Daoy (cell line): ENCODE data around the gene KCNH3. TPM values are rescaled to one million over a fixed set of nuclear protein-coding genes. Genes with fewer than 3 reads are reported as not detected.

Experiments used
- DNase-seq: peaks from one replicate; pipeline ENCODE4 v3.0.0-alpha.2; 2015; ENCODE audit warnings: low read depth
- total RNA-seq: library from RNA; depleted of rRNA; stranded (reverse); fragments of >200 nt; shearing (Covaris generic); gene quantifications from 2 replicates; pipeline ENCODE4 v1.2.3, GENCODE V29; 2014

The KCNH3 gene
- total RNA-seq, 1 experiment from 2014 or later: 0.40 TPM

DNA sequence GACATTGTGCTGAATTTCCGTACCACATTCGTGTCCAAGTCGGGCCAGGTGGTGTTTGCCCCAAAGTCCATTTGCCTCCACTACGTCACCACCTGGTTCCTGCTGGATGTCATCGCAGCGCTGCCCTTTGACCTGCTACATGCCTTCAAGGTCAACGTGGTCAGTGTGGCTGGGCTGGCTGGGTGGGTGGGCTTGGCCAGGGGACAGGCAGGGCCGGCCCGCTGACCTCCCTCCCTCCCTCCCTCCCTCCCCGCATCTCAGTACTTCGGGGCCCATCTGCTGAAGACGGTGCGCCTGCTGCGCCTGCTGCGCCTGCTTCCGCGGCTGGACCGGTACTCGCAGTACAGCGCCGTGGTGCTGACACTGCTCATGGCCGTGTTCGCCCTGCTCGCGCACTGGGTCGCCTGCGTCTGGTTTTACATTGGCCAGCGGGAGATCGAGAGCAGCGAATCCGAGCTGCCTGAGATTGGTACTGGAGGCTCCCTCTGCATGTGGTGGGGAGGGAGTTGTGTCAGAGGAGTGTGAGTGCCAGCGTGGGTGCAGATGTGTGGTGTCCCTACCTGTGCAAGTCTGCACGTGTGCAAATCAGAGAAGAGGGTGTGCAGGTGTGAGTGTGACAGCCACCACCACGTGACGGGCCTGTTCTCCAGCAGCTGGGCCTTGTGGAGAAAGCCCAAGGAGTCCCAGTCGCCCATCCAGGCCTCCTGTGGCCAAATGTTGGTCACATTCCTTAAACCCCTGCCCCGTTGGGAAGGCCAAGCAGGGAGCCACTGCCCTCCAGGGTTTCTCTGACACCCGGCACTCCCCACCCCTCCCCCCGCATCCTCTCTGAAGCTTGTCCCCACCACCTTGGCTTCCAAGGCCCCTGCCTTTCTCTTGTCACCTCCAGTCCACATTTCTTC is 5.3 kb downstream of the KCNH3 start:
- no peak for DNase-seq

DNA sequence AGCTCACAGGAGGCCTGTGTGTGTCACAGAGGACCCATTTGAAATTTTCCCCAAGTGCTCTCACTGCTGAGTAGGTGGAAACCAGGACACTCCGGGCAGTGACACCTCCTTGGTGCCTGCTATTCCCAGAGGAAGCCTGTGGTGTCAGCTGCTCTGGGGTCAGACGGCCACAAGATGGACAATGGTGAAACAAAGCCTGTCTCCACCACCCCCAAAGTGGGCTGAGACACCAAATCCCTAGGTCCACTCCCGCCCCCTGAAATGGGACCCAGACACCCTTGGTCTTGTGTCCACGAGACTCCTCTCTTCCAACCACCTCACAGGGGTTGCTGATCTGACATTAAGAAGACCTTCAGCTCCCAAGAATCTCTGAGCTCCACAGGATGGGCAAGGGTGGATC is 7.0 kb downstream of the KCNH3 start:
- no peak for DNase-seq

DNA sequence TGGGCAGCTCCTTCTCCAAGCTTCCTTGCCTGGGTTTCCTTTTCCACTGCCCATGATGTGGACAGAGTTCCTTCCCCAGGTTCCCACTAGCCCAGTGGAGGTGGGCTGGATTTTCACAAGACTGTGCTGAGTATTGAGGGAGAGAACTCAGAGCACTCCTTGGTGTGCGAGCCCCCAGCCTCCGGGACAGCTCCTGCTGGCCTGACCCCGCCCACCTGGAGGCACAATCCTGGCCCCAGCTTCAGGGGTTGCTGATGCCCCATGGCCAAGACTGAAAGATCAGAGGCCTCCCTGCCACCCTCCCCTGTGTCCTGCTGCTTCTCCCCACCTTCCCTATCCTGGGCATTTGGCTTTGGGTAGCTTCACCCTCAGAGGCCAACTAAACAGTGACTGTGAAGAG is 7.7 kb downstream of the KCNH3 start:
- no peak for DNase-seq

DNA sequence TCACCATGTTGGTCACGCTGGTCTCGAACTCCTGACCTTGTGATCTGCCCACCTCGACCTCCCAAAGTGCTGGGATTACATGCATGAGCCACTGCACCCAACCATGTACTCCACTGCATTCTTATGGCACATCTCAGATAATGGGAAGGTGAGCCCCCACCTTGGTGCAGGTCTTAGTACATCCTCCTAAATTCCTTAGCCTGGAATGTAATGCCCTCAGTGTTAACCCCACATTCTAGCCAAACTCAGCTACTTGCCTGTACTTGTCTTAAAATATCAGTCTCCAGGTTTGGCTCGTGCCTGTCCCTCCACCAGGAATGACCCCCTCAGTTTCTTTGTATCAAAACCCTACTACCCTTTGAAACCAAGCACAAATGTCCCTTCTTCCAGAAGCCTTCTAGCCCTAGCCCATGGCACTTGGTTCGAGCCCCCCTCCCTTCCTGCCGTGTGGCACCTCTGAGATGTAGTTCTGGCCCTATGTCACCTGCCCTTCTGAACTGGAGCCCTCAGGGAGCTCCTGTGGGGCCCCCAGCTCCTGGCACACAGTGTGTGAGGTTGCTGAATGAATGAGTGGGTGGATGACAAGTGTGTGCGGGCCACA is 8.4 kb downstream of the KCNH3 start:
- no peak for DNase-seq

DNA sequence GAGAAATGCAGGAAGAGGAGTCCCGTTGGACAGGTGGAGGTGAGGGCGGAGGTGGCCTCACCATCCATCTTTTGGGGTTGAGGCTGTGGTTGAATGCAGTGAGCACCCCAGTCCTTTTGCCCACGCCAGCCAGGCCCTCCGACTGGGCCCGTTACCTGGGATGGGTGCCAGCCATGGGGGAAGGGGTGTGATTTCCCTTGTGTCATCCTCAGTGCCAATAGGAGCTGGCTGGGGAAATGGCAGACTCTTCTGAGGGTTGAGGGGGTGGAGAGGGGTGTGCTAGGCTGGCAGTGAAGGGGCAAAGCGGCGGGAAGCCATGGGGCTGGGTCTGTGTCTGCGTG is 9.6 kb downstream of the KCNH3 start:
- no peak for DNase-seq

DNA sequence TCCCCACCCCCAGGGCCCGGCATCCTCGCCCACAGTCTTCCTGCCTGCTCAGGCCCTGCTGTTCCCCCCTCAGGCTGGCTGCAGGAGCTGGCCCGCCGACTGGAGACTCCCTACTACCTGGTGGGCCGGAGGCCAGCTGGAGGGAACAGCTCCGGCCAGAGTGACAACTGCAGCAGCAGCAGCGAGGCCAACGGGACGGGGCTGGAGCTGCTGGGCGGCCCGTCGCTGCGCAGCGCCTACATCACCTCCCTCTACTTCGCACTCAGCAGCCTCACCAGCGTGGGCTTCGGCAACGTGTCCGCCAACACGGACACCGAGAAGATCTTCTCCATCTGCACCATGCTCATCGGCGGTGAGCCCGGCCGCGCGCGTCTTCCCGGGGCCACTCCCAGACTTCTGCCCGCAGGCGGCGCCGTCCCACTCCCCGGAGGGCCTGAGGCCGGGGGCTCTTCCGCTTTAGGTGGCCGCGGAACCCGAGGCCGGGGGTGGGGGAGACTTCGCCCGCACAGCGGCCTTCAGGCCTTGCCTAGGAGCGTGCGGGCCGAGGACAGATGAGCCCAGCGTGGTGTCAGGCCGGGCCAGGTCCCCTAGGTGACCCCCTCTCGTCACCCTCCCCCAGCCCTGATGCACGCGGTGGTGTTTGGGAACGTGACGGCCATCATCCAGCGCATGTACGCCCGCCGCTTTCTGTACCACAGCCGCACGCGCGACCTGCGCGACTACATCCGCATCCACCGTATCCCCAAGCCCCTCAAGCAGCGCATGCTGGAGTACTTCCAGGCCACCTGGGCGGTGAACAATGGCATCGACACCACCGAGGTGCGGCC is 10.2 kb downstream of the KCNH3 start:
- no peak for DNase-seq

DNA sequence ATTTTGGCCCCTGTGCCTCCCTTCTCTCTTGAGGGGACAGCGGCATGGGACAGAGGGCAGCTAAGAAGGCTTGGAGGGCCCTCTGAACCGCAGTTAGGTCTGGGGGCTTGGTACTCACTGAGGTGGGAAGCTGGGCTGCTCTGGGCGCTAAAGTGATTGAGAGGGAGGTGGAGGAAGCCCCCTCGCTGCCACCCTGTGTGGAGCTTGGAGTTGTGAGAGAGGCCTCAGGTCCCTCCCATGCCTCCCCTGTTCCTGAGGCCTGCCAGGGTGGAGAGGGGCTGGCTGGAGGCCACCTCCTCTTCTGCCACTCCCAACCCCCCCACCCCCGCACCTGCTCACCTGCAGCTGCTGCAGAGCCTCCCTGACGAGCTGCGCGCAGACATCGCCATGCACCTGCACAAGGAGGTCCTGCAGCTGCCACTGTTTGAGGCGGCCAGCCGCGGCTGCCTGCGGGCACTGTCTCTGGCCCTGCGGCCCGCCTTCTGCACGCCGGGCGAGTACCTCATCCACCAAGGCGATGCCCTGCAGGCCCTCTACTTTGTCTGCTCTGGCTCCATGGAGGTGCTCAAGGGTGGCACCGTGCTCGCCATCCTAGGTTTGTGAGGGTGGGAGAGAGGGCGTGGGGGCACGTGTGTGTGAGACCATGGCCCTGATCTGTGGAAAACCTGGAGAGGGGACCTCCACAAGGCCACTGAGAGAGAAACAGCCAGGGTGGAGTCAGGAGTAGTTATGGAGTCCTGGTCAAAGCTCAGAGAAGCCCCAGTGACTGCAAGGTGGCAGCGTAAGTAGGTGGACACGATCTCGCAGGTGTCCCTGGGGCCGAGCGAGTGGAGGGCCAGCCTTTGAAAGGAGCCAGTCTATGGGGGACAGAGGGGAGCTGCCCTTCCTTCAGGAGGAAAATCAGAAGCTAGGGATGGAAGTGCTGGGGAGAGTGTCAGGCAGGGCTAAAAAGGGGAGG is 11.2 kb downstream of the KCNH3 start:
- no peak for DNase-seq

DNA sequence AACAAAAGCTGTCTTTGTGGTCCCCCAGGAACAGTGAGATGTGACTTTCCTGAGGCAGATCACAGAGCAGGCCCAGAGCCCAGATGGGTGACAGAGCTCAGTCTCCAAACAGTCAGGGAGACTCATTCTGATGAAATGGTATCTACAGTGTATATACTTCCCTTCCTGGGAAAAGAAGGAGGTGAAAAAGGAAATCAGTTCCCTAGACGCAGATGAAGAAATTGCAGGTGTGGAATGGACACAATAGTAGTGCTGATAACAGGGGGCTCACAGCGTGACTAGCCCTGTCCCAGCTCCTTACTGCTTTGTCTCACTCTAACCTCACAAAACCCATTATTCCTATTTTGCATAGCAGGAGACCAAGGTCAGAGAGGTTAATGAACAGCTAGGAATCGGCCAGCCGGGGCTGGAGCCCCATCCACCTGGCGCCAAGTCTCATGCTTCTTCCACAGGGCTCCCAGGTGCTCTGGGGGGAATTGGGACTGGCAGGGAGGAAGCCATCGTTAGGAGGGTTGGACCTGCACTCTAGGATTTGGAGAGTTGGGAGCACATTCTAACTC is 11.9 kb downstream of the KCNH3 start:
- DNase-seq: no peak

DNA sequence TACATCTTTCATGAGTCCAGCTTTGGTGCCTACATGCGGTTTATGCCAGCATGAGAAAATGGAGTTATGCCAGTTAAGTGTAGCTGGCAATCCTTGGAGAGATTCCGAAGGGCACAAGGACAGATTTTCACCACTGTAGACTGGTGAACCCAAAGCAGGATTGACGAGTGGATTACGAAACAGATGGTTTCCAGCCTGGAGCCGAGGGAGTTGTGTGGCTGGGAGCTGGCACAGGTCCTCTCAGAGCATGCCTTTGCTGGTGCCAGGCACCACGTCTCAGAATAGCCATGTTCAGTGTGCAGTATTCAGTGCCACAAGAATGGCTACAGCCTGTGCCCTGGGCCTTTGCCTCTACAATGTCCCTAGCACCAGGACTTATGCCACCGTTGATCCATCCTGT is 13.2 kb downstream of the KCNH3 start:
- no peak for DNase-seq

DNA sequence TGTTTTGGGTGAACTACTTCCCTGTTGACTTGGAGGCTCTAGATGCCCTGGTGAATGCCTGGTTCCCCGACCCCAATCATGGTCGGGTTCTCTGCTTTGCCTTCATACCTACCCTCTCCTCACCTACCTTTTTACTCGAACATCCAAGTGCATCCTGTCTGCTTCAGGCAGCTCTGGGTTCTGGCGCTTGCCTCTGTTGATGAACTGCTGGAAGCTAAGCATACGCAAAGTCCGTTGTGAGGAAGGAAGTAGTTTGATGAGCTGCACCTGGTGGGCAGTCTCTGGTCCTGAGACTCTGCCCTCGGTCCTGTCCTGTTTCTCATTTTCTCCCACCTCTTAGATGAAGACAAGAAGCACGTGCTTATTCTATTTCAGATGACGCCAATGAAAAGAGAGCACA is 13.6 kb downstream of the KCNH3 start:
- no peak for DNase-seq

DNA sequence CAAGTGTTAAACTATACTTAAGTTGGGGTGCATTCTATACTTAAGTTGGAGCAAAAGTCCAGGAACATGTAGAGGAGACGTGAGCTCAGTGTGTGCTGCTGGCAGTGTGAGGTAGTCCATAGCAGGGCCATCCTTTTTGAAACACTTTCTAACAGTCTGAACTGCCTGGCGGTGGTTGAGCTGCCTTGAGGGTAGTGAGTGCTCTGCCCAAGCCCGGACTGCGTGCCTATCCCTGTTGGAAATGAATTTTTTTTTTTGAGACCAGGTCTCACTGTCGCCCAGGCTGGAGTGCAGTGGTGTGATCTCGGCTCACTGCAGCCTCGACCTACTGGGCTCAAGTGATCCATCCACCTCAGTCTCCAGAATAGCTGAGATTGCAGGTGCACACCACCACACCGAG is 14.1 kb downstream of the KCNH3 start:
- no peak for DNase-seq

DNA sequence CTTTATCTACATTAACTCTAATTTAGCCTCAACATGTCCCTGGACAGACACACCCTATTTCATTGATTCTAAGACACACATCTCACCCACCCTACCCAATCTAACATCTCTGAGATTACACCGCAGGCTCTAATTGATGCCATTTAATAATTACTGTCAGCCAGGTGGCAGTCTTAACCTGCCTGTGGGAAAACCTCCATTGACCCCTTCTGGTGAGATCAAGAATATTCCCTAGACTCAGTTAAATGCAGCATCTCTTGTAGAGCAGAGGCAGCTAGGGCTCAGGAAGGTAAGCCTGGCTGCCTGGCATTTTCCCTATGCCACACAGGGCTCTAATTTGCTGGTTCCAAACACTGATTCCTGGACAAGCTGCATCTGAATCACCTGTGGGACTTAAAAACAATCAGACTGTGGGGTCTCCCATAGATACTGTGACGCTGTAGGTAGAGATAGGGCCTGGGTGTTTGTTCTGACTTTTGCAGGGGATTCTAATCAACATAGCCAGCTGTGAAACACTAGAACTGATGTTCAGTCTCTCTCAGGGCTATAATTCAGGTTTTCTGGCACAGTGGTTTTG is 14.8 kb downstream of the KCNH3 start:
- DNase-seq: peak; percentile 36

DNA sequence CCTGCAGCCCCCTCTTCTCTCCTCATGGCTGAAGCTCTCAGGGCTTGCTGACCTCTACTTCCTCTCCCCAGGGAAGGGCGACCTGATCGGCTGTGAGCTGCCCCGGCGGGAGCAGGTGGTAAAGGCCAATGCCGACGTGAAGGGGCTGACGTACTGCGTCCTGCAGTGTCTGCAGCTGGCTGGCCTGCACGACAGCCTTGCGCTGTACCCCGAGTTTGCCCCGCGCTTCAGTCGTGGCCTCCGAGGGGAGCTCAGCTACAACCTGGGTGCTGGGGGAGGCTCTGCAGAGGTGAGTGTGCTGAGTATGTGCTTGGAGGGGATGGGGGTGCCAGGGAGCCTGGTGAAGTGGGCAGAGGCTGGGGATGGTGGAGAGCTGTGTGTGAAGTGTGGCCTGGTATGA is 15.4 kb downstream of the KCNH3 start:
- no peak for DNase-seq

DNA sequence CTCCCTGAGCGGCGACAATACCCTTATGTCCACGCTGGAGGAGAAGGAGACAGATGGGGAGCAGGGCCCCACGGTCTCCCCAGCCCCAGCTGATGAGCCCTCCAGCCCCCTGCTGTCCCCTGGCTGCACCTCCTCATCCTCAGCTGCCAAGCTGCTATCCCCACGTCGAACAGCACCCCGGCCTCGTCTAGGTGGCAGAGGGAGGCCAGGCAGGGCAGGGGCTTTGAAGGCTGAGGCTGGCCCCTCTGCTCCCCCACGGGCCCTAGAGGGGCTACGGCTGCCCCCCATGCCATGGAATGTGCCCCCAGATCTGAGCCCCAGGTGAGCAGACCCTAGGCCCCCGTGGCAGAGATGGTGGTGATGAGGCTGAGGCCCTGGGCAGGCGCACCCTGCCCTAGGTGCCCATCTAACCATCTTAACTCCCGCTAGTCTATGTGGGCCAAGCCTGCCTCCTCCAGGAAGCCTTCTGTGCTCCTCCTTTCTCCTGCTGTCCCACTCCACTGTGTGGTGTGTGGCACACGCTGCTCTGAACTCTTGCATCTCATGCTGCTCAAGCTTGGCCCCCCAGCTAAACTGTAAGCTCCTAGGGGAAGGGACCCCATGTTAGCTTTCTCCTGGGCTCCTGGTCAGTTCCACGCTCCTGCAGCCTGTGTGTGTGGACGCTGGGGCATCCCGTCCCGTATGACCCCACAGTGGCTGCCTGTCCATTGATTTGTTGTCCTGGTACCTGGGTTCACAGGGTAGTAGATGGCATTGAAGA is 17.0 kb downstream of the KCNH3 start:
- no peak for DNase-seq

DNA sequence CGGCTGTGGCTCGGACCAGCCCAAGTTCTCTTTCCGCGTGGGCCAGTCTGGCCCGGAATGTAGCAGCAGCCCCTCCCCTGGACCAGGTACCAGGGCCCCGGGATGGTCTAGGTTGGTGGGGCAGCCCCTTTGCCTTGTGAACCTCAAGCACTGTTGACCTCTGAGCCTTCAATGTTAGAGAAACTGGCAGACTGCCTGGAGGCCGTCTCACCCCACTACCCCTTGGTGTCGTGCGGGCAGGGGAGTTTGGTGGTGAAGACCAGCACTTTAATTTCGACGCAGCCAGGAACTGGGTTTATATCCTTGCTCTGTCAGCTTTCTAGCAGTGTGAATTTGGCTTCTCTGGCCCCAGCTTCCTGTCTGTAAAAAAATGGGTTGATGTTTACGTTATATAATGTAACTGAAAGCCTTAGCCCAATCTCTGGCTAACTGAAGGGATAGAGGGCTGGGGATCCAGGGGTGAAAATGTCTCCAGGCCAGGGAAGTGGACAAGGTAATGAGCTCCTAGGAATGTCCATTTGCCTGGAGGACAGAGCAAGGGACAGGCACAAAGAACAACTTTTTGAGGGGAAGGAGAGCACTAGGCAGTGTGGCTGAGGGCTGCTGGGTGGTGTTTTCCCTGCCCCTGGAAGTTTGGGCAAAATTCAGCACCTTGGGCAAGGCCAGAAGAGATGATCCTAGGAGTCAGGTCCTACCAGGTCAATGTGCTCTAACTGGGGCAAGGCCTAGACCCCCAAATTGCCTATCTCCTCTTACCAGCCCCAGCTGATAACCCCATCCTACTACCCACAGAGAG is 17.8 kb downstream of the KCNH3 start:
- DNase-seq: no peak

DNA sequence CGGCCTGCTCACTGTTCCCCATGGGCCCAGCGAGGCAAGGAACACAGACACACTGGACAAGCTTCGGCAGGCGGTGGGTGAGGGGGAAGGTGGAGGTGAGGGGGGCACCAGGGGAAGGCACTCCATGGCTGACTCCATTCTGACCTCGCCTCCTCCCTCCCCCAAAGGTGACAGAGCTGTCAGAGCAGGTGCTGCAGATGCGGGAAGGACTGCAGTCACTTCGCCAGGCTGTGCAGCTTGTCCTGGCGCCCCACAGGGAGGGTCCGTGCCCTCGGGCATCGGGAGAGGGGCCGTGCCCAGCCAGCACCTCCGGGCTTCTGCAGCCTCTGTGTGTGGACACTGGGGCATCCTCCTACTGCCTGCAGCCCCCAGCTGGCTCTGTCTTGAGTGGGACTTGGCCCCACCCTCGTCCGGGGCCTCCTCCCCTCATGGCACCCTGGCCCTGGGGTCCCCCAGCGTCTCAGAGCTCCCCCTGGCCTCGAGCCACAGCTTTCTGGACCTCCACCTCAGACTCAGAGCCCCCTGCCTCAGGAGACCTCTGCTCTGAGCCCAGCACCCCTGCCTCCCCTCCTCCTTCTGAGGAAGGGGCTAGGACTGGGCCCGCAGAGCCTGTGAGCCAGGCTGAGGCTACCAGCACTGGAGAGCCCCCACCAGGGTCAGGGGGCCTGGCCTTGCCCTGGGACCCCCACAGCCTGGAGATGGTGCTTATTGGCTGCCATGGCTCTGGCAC is 18.5 kb downstream of the KCNH3 start:
- no peak for DNase-seq

DNA sequence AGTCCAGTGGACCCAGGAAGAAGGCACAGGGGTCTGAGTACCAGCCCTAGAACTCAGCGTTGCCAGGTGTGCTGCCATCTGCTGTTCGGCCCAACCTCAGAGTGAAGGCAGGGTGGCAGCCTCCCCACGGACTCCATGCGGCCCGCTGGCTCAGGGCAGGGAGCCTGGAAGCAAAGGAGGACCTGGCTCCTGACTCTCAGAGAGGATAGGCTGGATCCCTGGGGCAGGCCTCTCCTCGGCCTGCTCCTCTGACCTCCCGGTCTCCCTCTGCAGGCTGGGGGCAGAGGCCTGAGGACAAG is 19.0 kb downstream of the KCNH3 start:
- no peak for DNase-seq

DNA sequence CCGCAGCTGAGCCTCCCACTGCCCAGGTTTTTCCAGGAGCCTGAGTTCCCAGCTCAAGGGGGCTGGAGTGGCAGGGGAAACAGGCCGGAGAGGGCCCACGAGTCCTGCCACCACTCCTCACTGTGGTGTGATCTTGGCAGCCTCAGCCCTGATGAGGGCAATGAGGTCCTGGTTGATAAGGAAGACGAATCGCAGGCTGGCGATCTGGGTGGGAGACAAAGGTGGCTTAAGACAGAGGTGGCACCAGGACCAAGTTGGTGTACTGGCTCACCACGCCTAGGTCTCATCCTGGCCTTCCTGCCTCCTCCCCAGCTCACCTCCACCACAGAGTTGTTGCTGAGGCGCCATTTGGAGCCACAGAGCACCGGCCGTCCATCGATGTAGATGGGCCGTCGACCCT is 19.7 kb downstream of the KCNH3 start:
- no peak for DNase-seq
